CD14-positive monocyte (primary cell): ENCODE results near the gene NCOA5. TPM values are rescaled to one million over a fixed set of nuclear protein-coding genes. Genes with fewer than 3 reads are reported as not detected.

Source experiments
- DNase-seq, 3 donors: peaks; one replicate each; pipeline ENCODE4 v3.0.0-alpha.2; 2011 to 2022
- H2AFZ ChIP-seq: 2 replicates; pipeline ENCODE4 v1.6.0; 2012; ENCODE audit warnings: mild to moderate bottlenecking, low read depth, low read length, inconsistent platforms; ENCODE audit not compliant: insufficient read depth, poor library complexity, severe bottlenecking
- H3K27ac ChIP-seq, 2 donors: 1 replicate in 1 of 2; 2 replicates in 1 of 2; pipeline ENCODE4 v1.5.1; 2012 to 2013; ENCODE audit warnings: low read length in 2 of 2, control low read depth in 1 of 2, inconsistent platforms in 1 of 2, low read depth in 1 of 2, mild to moderate bottlenecking in 1 of 2
- H3K27me3 ChIP-seq, 2 donors: one replicate each; pipeline versions ENCODE4 v1.6.0 to v1.6.1; 2011 to 2013; ENCODE audit warnings: low read length in 2 of 2; ENCODE audit not compliant: control insufficient read depth in 2 of 2, insufficient read depth in 2 of 2
- H3K36me3 ChIP-seq, 2 donors: replicated peaks in 1 of 2; 1 replicate in 1 of 2; 2 replicates in 1 of 2; pipeline versions ENCODE4 v1.5.1 to v1.6.1; 2012 to 2013; ENCODE audit warnings: low read length in 2 of 2, control low read depth in 1 of 2, inconsistent platforms in 1 of 2, mild to moderate bottlenecking in 1 of 2; ENCODE audit not compliant: insufficient read depth in 2 of 2, control insufficient read depth in 1 of 2
- H3K4me1 ChIP-seq, 2 donors: 1 replicate in 1 of 2; 2 replicates in 1 of 2; pipeline versions ENCODE4 v1.5.1 to v1.6.1; 2012 to 2013; ENCODE audit warnings: low read length in 2 of 2, control low read depth in 1 of 2, inconsistent platforms in 1 of 2, mild to moderate bottlenecking in 1 of 2, moderate library complexity in 1 of 2; ENCODE audit not compliant: insufficient read depth in 2 of 2, control insufficient read depth in 1 of 2
- H3K4me2 ChIP-seq: replicated peaks from 2 replicates; pipeline ENCODE3; 2012; ENCODE audit warnings: low read length, moderate library complexity, mild to moderate bottlenecking; ENCODE audit not compliant: poor library complexity, severe bottlenecking; ENCODE audit errors: extremely low read depth
- H3K4me3 ChIP-seq, 3 experiments: fragments of 200-600 bp in 1 of 3; sonication (generic) in 1 of 3; replicated peaks in 1 of 3; 1 replicate in 2 of 3; 2 replicates in 1 of 3; pipeline ENCODE4 v1.5.1; 2011 to 2013; ENCODE audit warnings: low read length in 3 of 3, mild to moderate bottlenecking in 3 of 3, control low read depth in 2 of 3, low read depth in 2 of 3, inconsistent platforms in 1 of 3, moderate library complexity in 1 of 3
- H3K79me2 ChIP-seq: 2 replicates; pipeline ENCODE4 v1.6.0; 2012; ENCODE audit warnings: mild to moderate bottlenecking, control low read depth, inconsistent platforms, low read length, moderate library complexity; ENCODE audit not compliant: insufficient read depth
- H3K9ac ChIP-seq: 2 replicates; pipeline ENCODE4 v1.6.0; 2017; ENCODE audit warnings: low read length, mild to moderate bottlenecking; ENCODE audit not compliant: insufficient read depth, poor library complexity, severe bottlenecking
- H3K9me3 ChIP-seq, 2 donors: replicated peaks in 1 of 2; 1 replicate in 1 of 2; 2 replicates in 1 of 2; pipeline versions ENCODE4 v1.5.1 to v1.6.1; 2012 to 2013; ENCODE audit warnings: low read length in 2 of 2, control low read depth in 1 of 2; ENCODE audit not compliant: control insufficient read depth in 1 of 2, insufficient read depth in 1 of 2
- H4K20me1 ChIP-seq: 2 replicates; pipeline ENCODE4 v1.6.0; 2012; ENCODE audit warnings: mild to moderate bottlenecking, low read length, control low read depth, moderate library complexity; ENCODE audit not compliant: insufficient read depth
- H3K27ac Mint-ChIP-seq, 7 donors: one replicate each; pipeline ENCODE4 v1.8.0; 2020; ENCODE audit warnings: mild to moderate bottlenecking in 7 of 7, mixed read lengths in 7 of 7, moderate library complexity in 6 of 7, inconsistent platforms in 2 of 7
- H3K27me3 Mint-ChIP-seq, 3 donors: one replicate each; pipeline ENCODE4 v1.8.0; 2021 to 2022; ENCODE audit warnings: low read depth in 3 of 3, mild to moderate bottlenecking in 3 of 3, mixed read lengths in 3 of 3, moderate library complexity in 3 of 3, inconsistent platforms in 1 of 3
- H3K36me3 Mint-ChIP-seq, 2 donors: one replicate each; pipeline ENCODE4 v1.8.0; 2020; ENCODE audit warnings: mixed read lengths in 2 of 2, inconsistent platforms in 1 of 2, mild to moderate bottlenecking in 1 of 2
- H3K4me1 Mint-ChIP-seq: one replicate; pipeline ENCODE4 v1.8.0; 2020; ENCODE audit warnings: mild to moderate bottlenecking, mixed read lengths
- H3K4me3 Mint-ChIP-seq, 2 donors: one replicate each; pipeline ENCODE4 v1.8.0; 2020; ENCODE audit warnings: mild to moderate bottlenecking in 2 of 2, mixed read lengths in 2 of 2, moderate library complexity in 1 of 2
- H3K9me3 Mint-ChIP-seq, 7 donors: one replicate each; pipeline ENCODE4 v1.8.0; 2020 to 2022; ENCODE audit warnings: mixed read lengths in 7 of 7, mild to moderate bottlenecking in 6 of 7, moderate library complexity in 6 of 7, inconsistent platforms in 2 of 7
- CTCF ChIP-seq: fragments of 200-600 bp; IDR thresholded peaks from one replicate; pipeline ENCODE4 v1.8.0; 2022; ENCODE audit warnings: antibody characterized with exemption, mild to moderate bottlenecking
- WGBS: methylation state at CpG from one replicate; pipeline ENCODE4 v1.1.5; 2013; ENCODE audit warnings: missing lambda C conversion rate; ENCODE audit not compliant: insufficient coverage; 5-methylcytosine and 5-hydroxymethylcytosine counted together
- intact Hi-C, 2 donors: fragments of 100-400 bp; cut with micrococcal nuclease; formaldehyde crosslinking; loops; one replicate each; pipeline versions ENCODE4 v1.15.0 to v1.15.1; 2023
- polyA plus RNA-seq, 3 donors: library from polyadenylated mRNA; depleted of rRNA in 1 of 3; unstranded in 2 of 3; stranded (reverse) in 1 of 3; fragments of 300-500 nt in 2 of 3; fragments of >200 nt in 1 of 3; fragmentation: Illumina TruSeq in 2 of 3; gene quantifications; 1 replicate in 2 of 3; 2 replicates in 1 of 3; pipeline ENCODE4 v1.2.3, GENCODE V29; 2012 to 2021

NCOA5 gene
- polyA plus RNA-seq, 3 donors = 4.5 to 10.2 (median 6.0) TPM

DNA sequence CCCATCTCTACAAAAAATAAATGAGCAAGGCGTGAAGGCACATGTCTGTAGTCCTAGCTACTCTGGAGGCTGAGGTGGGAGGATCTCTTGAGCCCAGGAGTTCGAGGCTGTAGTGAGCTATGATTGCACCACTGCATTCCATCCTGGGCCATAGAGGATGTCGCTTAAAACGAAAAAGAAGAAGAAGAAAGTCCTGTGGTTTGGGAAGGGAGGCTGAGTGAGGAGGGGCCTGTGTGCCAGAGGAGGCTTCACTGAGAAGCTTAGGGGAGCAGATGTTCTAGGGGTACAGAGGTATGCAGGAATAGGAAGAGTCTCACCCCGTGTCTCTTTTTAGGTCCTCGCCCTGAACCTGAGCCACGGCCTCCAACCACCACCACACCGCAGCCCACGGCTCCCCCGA lies 76.8 kb downstream of the NCOA5 start:
- Mint-ChIP-seq H3K4me3 (peak overlapping the region; percentile 49 to 85), H3K36me3 (peaks cover 0 to 29% of the 10 kb centered on the region in 2 donors), H3K27me3 (peaks cover 74 to 86% (median 77%) of the 10 kb centered on the region in 3 donors), H3K27ac (peak overlapping the region in 1 of 7 donors; percentile 66), H3K4me1 (peaks cover 58% of the 10 kb centered on the region), H3K9me3 (peaks cover 5 to 30% (median 22%) of the 10 kb centered on the region in 7 donors)
- no peaks in the 10 kb centered on the region for H3K36me3 ChIP-seq
- no peak for TF ChIP-seq CTCF
- H3K4me3 ChIP-seq = peak overlapping the region in 1 of 3 experiments; percentile 50
- DNase-seq = peak in 1 of 3 donors; percentile 12
- intact Hi-C loops = loop anchor here (1.0 to 10.0 kb wide), 4 partner anchors 26 to 162 kb away; partner anchors contain the start of gene NCOA5 (in 1 of the 2)
- H3K27me3 ChIP-seq = peaks cover 13 to 78% of the 10 kb centered on the region in 2 donors
- H3K79me2 ChIP-seq = no peaks in the 10 kb centered on the region
- H3K4me2 ChIP-seq = peak overlapping the region; percentile 59
- H3K9me3 ChIP-seq = peaks cover 0 to 5% of the 10 kb centered on the region in 2 donors
- 42% methylated on average over 8 of the region's 10 CpGs for whole genome bisulfite sequencing
- H2AFZ ChIP-seq = no peak overlapping the region
- H3K4me1 ChIP-seq = peaks cover 61 to 66% of the 10 kb centered on the region in 2 donors
- H4K20me1 ChIP-seq = peaks cover 4% of the 10 kb centered on the region
- no peak overlapping the region for H3K27ac ChIP-seq
- H3K9ac ChIP-seq = no peak overlapping the region

- intact Hi-C loops = loop anchor here (5.0 to 10.0 kb wide), 3 partner anchors 35 to 163 kb away; partner anchors contain the start of gene NCOA5 (in 1 of the 2)
- H3K27ac Mint-ChIP-seq = peak overlapping the region; percentile 15 to 89 (median 72)
- WGBS = 16% methylated on average over 47 of the region's 57 CpGs
These were observed 77.9 kb downstream of the NCOA5 start for GRCh38 chr20:46011631-46012482.

More at GRCh38 chr20:46011631-46012482, 77.9 kb downstream of the NCOA5 start:
- Histone ChIP-seq H3K27ac (peak overlapping the region in 1 of 2 donors; percentile 61), H3K27me3 (peaks cover 13 to 85% of the 10 kb centered on the region in 2 donors), H4K20me1 (peaks cover 4% of the 10 kb centered on the region), H3K79me2 (no peaks in the 10 kb centered on the region), H3K36me3 (no peaks in the 10 kb centered on the region), H2AFZ (no peak overlapping the region), H3K9me3 (peaks cover 0 to 5% of the 10 kb centered on the region in 2 donors), H3K4me1 (peaks cover 70 to 77% of the 10 kb centered on the region in 2 donors), H3K4me2 (peak overlapping the region; percentile 60), H3K4me3 (peak overlapping the region in 1 of 3 experiments; percentile 46), H3K9ac (no peak overlapping the region)
- DNase-seq = peak; percentile 53 to 79 (median 64)
- Mint-ChIP-seq H3K4me3 (peak overlapping the region; percentile 31 to 93), H3K27me3 (peaks cover 77 to 93% (median 88%) of the 10 kb centered on the region in 3 donors), H3K36me3 (peaks cover 0 to 29% of the 10 kb centered on the region in 2 donors), H3K9me3 (peaks cover 5 to 30% (median 22%) of the 10 kb centered on the region in 7 donors), H3K4me1 (peaks cover 64% of the 10 kb centered on the region)
- TF ChIP-seq CTCF = peak; percentile 43

Other genes with a start within 250 kb of the NCOA5 start
- 10 to 100 TPM; 40.9 to 52.4 (median 44.6) TPM for gene ACOT8, start 232.6 kb downstream of the NCOA5 start, polyA plus RNA-seq
- gene ZSWIM3, start 232.3 kb downstream of the NCOA5 start, polyA plus RNA-seq = 1 to 10 TPM in 1 of 3 donors, under 1 TPM in 2; 0.29 to 1.5 (median 0.64) TPM
- gene ZSWIM1, start 208.7 kb downstream of the NCOA5 start, polyA plus RNA-seq = 1 to 10 TPM; 2.5 to 2.6 (median 2.5) TPM
- under 1 TPM in 1 of 3 donors, not detected in 2; 0.76 TPM for gene SPATA25, start 202.3 kb downstream of the NCOA5 start, polyA plus RNA-seq
- gene NEURL2, start 198.8 kb downstream of the NCOA5 start, polyA plus RNA-seq = 1 to 10 TPM in 1 of 3 donors, under 1 TPM in 1, not detected in 1; 0.14 to 1.1 TPM
- 100 to 1,000 TPM; 279 to 489 (median 366) TPM for gene CTSA, start 198.6 kb downstream of the NCOA5 start, polyA plus RNA-seq
- gene PLTP, start 177.8 kb downstream of the NCOA5 start, polyA plus RNA-seq = 1 to 10 TPM; 1.6 to 3.0 (median 2.9) TPM
- gene PCIF1, start 155.3 kb downstream of the NCOA5 start, polyA plus RNA-seq = 10 to 100 TPM; 41.0 to 54.9 (median 50.4) TPM
- gene ZNF335, start 117.8 kb downstream of the NCOA5 start, polyA plus RNA-seq = 10 to 100 TPM in 1 of 3 donors, 1 to 10 TPM in 2; 2.7 to 39.6 (median 3.1) TPM
- 1 to 10 TPM in 2 of 3 donors, under 1 TPM in 1; 0.88 to 4.3 (median 1.6) TPM for gene MMP9, start 81.1 kb downstream of the NCOA5 start, polyA plus RNA-seq
- gene SLC12A5, start 60.7 kb downstream of the NCOA5 start, polyA plus RNA-seq = not detected
- gene CD40, start 28.4 kb upstream of the NCOA5 start, polyA plus RNA-seq = 10 to 100 TPM; 14.4 to 26.1 (median 18.8) TPM
- not detected for gene CDH22, start 218.5 kb upstream of the NCOA5 start, polyA plus RNA-seq